KMS-11 (cell line): ENCODE measurements around the gene TMEM59.
"Not testable (repeated sequence)": the region's sequence is repeated elsewhere in the genome, so short reads cannot be mapped to it uniquely, and the experiment has no call there.

Source experiments
- H2AFZ ChIP-seq: fragments of 200-600 bp; sonication (generic); 2 replicates; pipeline ENCODE4 v1.6.1; 2016; ENCODE audit warnings: antibody characterized with exemption, mixed run types, low read depth
- H3K27ac ChIP-seq: fragments of 200-600 bp; sonication (generic); 2 replicates; pipeline ENCODE4 v1.6.1; 2016; ENCODE audit warnings: mild to moderate bottlenecking, mixed run types
- H3K27me3 ChIP-seq: fragments of 200-600 bp; sonication (generic); 2 replicates; pipeline ENCODE4 v1.6.1; 2017; ENCODE audit warnings: mild to moderate bottlenecking, low read depth, mixed run types, moderate library complexity; ENCODE audit not compliant: insufficient read depth
- H3K36me3 ChIP-seq: fragments of 200-600 bp; sonication (generic); 2 replicates; pipeline ENCODE4 v1.6.1; 2017; ENCODE audit warnings: mild to moderate bottlenecking, mixed run types; ENCODE audit not compliant: insufficient read depth
- H3K4me1 ChIP-seq: fragments of 200-600 bp; sonication (generic); 2 replicates; pipeline ENCODE4 v1.6.1; 2016; ENCODE audit warnings: mild to moderate bottlenecking, low read depth, mixed run types; ENCODE audit not compliant: poor library complexity, severe bottlenecking
- H3K4me2 ChIP-seq: fragments of 200-600 bp; sonication (generic); 2 replicates; pipeline ENCODE4 v1.7.0; 2016; ENCODE audit warnings: mild to moderate bottlenecking, mixed run types
- H3K4me3 ChIP-seq: fragments of 200-600 bp; sonication (generic); IDR thresholded peaks from 2 replicates; pipeline ENCODE4 v1.6.1; 2017; ENCODE audit warnings: low read depth, low read length, mixed read lengths; ENCODE audit not compliant: insufficient read depth
- H3K79me2 ChIP-seq: fragments of 200-600 bp; sonication (generic); 2 replicates; pipeline ENCODE4 v1.6.1; 2016; ENCODE audit warnings: low read depth, mixed run types; ENCODE audit not compliant: insufficient read depth
- H3K9ac ChIP-seq: fragments of 200-600 bp; sonication (generic); 2 replicates; pipeline ENCODE4 v1.6.1; 2016; ENCODE audit warnings: mild to moderate bottlenecking, mixed run types
- H4K20me1 ChIP-seq: fragments of 200-600 bp; sonication (generic); 2 replicates; pipeline ENCODE4 v1.6.1; 2016; ENCODE audit warnings: mild to moderate bottlenecking, mixed run types; ENCODE audit not compliant: insufficient read depth
- TF ChIP-seq, protein P1 (sequence below): fragments of 200-600 bp; sonication (generic); conservative IDR thresholded peaks from 2 replicates; pipeline ENCODE4 v1.6.1; 2017; ENCODE audit warnings: low read depth, mild to moderate bottlenecking, antibody characterized with exemption, low read length, moderate library complexity, mixed read lengths

TMEM59 gene

DNA sequence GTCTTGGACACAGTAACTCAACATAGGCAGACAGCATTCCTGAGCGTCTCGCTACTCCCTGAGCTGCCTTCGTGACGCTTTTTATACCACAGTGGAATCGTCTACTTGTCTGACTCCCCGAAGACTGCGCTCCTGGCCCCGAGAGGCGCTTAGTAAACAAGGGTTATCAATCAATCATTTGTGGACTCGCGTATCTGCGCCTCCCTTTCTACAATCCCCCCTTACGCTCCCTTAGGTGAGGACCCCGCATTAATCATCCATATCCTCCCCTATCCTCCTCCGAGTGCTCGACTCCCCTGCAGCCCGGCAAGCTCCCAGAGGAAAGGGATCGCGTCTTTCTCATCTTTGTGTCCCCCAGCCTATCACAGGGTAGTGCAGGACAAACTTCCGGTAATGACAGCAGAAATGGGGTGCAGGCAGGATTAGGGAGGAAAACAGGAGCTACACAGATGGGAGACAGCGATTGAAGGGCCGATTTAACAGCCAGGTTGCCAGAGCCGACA lies 522 bp downstream of the TMEM59 start:
- Histone ChIP-seq H3K9ac (peak overlapping the region; percentile 86), H3K4me3 (peak overlapping the region; percentile 98), H4K20me1 (peaks cover 5% of the 10 kb centered on the region; the same call in 1 of the 2 replicates), H3K27ac (peak overlapping the region; percentile 67), H3K27me3 (no peaks in the 10 kb centered on the region), H3K79me2 (peaks cover 53% of the 10 kb centered on the region), H3K4me1 (peaks cover 34% of the 10 kb centered on the region), H2AFZ (peak overlapping the region; percentile 68), H3K36me3 (no peaks in the 10 kb centered on the region), H3K4me2 (peak overlapping the region; percentile 64)
- TF ChIP-seq, protein P1, sequence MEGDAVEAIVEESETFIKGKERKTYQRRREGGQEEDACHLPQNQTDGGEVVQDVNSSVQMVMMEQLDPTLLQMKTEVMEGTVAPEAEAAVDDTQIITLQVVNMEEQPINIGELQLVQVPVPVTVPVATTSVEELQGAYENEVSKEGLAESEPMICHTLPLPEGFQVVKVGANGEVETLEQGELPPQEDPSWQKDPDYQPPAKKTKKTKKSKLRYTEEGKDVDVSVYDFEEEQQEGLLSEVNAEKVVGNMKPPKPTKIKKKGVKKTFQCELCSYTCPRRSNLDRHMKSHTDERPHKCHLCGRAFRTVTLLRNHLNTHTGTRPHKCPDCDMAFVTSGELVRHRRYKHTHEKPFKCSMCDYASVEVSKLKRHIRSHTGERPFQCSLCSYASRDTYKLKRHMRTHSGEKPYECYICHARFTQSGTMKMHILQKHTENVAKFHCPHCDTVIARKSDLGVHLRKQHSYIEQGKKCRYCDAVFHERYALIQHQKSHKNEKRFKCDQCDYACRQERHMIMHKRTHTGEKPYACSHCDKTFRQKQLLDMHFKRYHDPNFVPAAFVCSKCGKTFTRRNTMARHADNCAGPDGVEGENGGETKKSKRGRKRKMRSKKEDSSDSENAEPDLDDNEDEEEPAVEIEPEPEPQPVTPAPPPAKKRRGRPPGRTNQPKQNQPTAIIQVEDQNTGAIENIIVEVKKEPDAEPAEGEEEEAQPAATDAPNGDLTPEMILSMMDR = no peak; the same call in 1 of the 2 replicates

DNA sequence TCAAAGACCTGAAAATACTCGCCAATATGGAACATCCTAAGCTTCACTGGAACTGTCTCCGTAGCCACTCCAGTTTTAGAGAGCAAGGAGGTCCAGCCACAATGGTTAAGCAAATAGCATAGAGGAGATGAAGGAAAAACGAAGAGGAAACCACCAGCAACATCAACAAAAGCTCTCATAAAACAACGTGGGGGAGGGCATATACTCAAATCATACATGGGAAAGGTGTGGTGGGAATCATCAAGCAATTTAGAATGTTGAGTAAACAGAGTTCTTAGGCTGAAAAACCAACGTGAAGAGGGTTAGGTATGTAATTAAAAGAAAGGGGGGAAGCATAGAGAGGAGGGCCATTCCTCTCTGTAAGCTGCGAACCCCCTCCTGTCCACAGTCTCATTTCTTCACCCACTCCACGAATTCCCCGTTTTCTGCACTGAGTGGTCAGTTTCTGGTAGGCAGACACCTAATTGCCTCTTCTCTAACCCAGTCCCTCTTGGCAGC lies 1.0 kb downstream of the TMEM59 start:
- TF ChIP-seq, protein P1 = no peak
- H3K4me1 ChIP-seq = peaks cover 39% of the 10 kb centered on the region
- H3K79me2 ChIP-seq = peaks cover 58% of the 10 kb centered on the region
- H3K27ac ChIP-seq = peak overlapping the region; percentile 67; the same call in 1 of the 2 replicates
- peak overlapping the region; percentile 68 for H2AFZ ChIP-seq
- H4K20me1 ChIP-seq = peaks cover 5% of the 10 kb centered on the region; the same call in 1 of the 2 replicates
- peak overlapping the region; percentile 86; the same call in 1 of the 2 replicates for H3K9ac ChIP-seq
- no peaks in the 10 kb centered on the region for H3K36me3 ChIP-seq
- H3K4me3 ChIP-seq = peak overlapping the region; percentile 98
- peak overlapping the region; percentile 64 for H3K4me2 ChIP-seq
- H3K27me3 ChIP-seq = no peaks in the 10 kb centered on the region

DNA sequence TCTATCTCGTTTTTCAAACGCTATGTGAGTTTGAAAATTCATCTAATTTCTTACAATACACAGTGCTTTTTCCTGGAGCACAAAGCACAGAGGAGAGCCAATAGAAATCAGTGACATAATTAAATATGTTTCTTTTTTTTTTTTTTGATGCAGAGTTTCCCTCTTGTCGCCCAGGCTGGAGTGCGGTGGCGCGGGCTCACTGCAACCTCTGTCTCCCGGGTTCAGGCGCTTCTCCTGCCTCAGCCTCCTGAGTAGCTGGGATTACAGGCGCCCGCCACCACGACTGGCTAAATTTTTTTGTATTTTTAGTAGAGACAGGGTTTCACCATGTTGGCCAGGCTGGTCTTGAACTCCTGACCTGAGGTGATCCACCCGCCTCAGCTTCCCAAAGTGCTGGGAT lies 2.6 kb downstream of the TMEM59 start:
- H4K20me1 ChIP-seq, H3K4me3 ChIP-seq, H3K36me3 ChIP-seq, H3K4me2 ChIP-seq, H3K27me3 ChIP-seq, H2AFZ ChIP-seq, H3K9ac ChIP-seq, H3K27ac ChIP-seq: not testable (repeated sequence)
- peaks cover 67% of the 10 kb centered on the region for H3K79me2 ChIP-seq
- H3K4me1 ChIP-seq = peaks cover 39% of the 10 kb centered on the region

DNA sequence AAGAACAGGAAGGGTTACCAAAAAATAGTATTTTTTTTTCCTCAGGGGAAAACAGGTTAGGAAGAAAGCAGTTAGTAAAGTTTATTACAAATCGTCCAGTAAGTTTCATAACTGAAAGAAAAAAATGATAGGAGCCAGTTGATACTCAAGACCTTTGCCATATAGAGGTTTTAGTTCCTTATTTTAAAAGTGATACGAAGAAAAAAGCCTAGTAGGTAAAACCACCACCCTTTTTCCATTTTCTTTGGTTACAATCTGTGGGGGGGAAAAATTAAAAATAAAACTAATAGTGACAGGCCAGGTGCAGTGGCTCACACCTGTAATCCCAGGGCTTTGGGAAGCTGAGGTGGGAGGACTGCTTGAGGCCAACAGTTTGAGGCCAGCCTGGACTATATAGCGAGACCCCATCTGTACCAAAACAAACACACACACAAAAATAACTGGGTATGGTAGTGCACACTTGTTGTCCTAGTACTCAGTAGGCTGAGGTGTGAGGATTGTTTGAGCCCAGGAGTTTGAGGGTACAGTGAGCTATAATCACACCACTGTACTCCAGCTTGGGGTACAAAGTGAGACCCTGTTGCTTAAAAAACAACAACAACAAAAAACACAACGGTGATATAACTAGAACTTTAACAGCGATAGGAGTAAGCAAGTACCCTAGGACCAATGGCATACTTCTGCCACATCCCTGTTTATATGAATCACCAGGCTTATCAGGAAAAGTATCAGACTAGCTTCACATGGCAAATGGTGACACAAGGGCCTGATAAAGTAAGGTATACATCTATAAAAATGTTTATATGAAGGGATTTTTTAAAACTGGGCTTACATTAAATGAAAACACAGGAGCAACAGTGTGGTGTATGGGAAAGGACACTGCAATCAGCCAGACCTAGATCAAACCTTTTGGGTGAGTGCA lies 5.4 kb downstream of the TMEM59 start:
- H3K4me2 ChIP-seq = no peak overlapping the region
- peaks cover 5% of the 10 kb centered on the region; the same call in 1 of the 2 replicates for H4K20me1 ChIP-seq
- no peak overlapping the region for H3K4me3 ChIP-seq
- peaks cover 6% of the 10 kb centered on the region; the same call in 1 of the 2 replicates for H3K36me3 ChIP-seq
- H3K4me1 ChIP-seq = peaks cover 30% of the 10 kb centered on the region
- H3K9ac ChIP-seq = no peak overlapping the region
- no peak overlapping the region for H3K27ac ChIP-seq
- no peak overlapping the region for H2AFZ ChIP-seq
- peaks cover 65% of the 10 kb centered on the region for H3K79me2 ChIP-seq
- TF ChIP-seq, protein P1 = no peak
- no peaks in the 10 kb centered on the region for H3K27me3 ChIP-seq
